PC-3 (cell line): ENCODE results near the gene SLC43A1. TPM values are rescaled to one million over a fixed set of nuclear protein-coding genes. Genes with fewer than 3 reads are reported as not detected.

Experiments used
- ATAC-seq: fragments of 200-7000 bp; cut with Tn5 transposase; 2 replicates; pipeline ENCODE4 v1.9.1; 2020; ENCODE audit warnings: mild to moderate bottlenecking, moderate library complexity
- BruUV-seq: library from RNA; stranded (reverse); fragments of 400-500 nt; replicated peaks from 2 replicates; lab custom pipeline; 2021; lab: Mats Ljungman, UMichigan
- CTCF ChIA-PET: fragments of 300-600 bp; sonication (Branson Sonifier 250); formaldehyde crosslinking; loops from one replicate; lab custom pipeline; 2022; ENCODE audit warnings: antibody characterized with exemption; lab: Charles Lee
- POLR2A ChIA-PET: fragments of 300-600 bp; sonication (Branson Sonifier 250); formaldehyde crosslinking; loops from one replicate; lab custom pipeline; 2022; ENCODE audit warnings: antibody characterized with exemption; ENCODE audit not compliant: unreplicated experiment; lab: Charles Lee
- DNase-seq: peaks from one replicate; pipeline ENCODE4 v3.0.0-alpha.2; 2015
- H2AFZ ChIP-seq: fragments of 300-600 bp; sonication (generic); 2 replicates; pipeline ENCODE4 v1.6.0; 2016; ENCODE audit warnings: antibody characterized with exemption, low read length
- H3F3A ChIP-seq: fragments of 300-600 bp; sonication (generic); one replicate; pipeline ENCODE4 v1.6.0; 2017; ENCODE audit warnings: antibody characterized with exemption, low read length, control low read depth, mild to moderate bottlenecking; ENCODE audit not compliant: unreplicated experiment
- H3K27ac ChIP-seq: fragments of 300-600 bp; sonication (generic); 2 replicates; pipeline ENCODE4 v1.5.1; 2016; ENCODE audit warnings: mild to moderate bottlenecking, low read length
- H3K27me3 ChIP-seq: fragments of 300-600 bp; sonication (generic); 2 replicates; pipeline ENCODE4 v1.6.1; 2016; ENCODE audit warnings: low read length, mixed read lengths
- H3K36me3 ChIP-seq: fragments of 300-600 bp; sonication (generic); 2 replicates; pipeline ENCODE4 v1.6.1; 2016; ENCODE audit warnings: low read depth, mixed run types, low read length, mixed read lengths
- H3K4me1 ChIP-seq: fragments of 300-600 bp; sonication (generic); 2 replicates; pipeline ENCODE4 v1.5.1; 2016; ENCODE audit warnings: low read length; ENCODE audit not compliant: insufficient read depth
- H3K4me2 ChIP-seq: fragments of 300-600 bp; sonication (generic); 2 replicates; pipeline ENCODE4 v1.6.0; 2016; ENCODE audit warnings: low read length
- H3K4me3 ChIP-seq: fragments of 300-600 bp; sonication (generic); 2 replicates; pipeline ENCODE4 v1.5.1; 2016; ENCODE audit warnings: mild to moderate bottlenecking, low read length, mixed read lengths
- H3K79me2 ChIP-seq: fragments of 300-600 bp; sonication (generic); 2 replicates; pipeline ENCODE4 v1.6.1; 2017; ENCODE audit warnings: low read length, mixed read lengths
- H3K9ac ChIP-seq: fragments of 300-600 bp; sonication (generic); 2 replicates; pipeline ENCODE4 v1.6.0; 2016; ENCODE audit warnings: mild to moderate bottlenecking, low read length
- H3K9me2 ChIP-seq: fragments of 300-600 bp; sonication (generic); replicated peaks from 2 replicates; pipeline ENCODE4 v1.6.1; 2016; ENCODE audit warnings: mixed run types, low read length, mixed read lengths
- H3K9me3 ChIP-seq: fragments of 300-600 bp; sonication (generic); 2 replicates; pipeline ENCODE4 v1.6.1; 2016; ENCODE audit warnings: low read length, mixed read lengths
- H4K20me1 ChIP-seq: fragments of 300-600 bp; sonication (generic); 2 replicates; pipeline ENCODE4 v1.6.1; 2016; ENCODE audit warnings: low read length, mixed read lengths
- CTCF ChIP-seq: fragments of 300-600 bp; sonication (generic); conservative IDR thresholded peaks from 2 replicates; pipeline ENCODE4 v1.5.1; 2017; ENCODE audit warnings: antibody characterized with exemption, low read depth, mild to moderate bottlenecking, low read length
- EZH2 ChIP-seq: fragments of 300-600 bp; sonication (generic); IDR thresholded peaks from one replicate; pipeline ENCODE4 v1.6.1; 2017; ENCODE audit warnings: antibody characterized with exemption, mild to moderate bottlenecking, low read length; ENCODE audit not compliant: unreplicated experiment
- EZH2phosphoT487 ChIP-seq: fragments of 300-600 bp; sonication (generic); IDR thresholded peaks from 2 replicates; pipeline ENCODE4 v1.6.1; 2018; ENCODE audit warnings: mild to moderate bottlenecking, antibody characterized with exemption, low read length, borderline replicate concordance
- intact Hi-C: fragments of 100-400 bp; cut with micrococcal nuclease; formaldehyde crosslinking; loops from 2 replicates; pipeline ENCODE4 v1.9.0; 2023
- total RNA-seq: library from RNA; depleted of rRNA; stranded (reverse); fragments of >200 nt; gene quantifications from 2 replicates; pipeline ENCODE4 v1.2.3, GENCODE V29; 2014

Gene SLC43A1
- total RNA-seq, 1 experiment from 2014 or later = 12.4 TPM

- Histone ChIP-seq H3K4me1 (no peaks in the 10 kb centered on the region), H3K4me3 (no peak overlapping the region), H3K4me2 (no peak overlapping the region), H3K9me2 (no peaks in the 10 kb centered on the region), H3K27ac (no peak overlapping the region), H3K9me3 (no peaks in the 10 kb centered on the region), H3K36me3 (no peaks in the 10 kb centered on the region), H3K9ac (no peak overlapping the region), H3F3A (no peaks in the 10 kb centered on the region), H3K27me3 (no peaks in the 10 kb centered on the region), H3K79me2 (no peaks in the 10 kb centered on the region), H4K20me1 (no peaks in the 10 kb centered on the region), H2AFZ (no peak overlapping the region)
- CTCF ChIA-PET = no interaction called here
- no peak for DNase-seq
- no peak for ATAC-seq
- POLR2A ChIA-PET = no interaction called here
- no peak for TF ChIP-seq EZH2phosphoT487
- TF ChIP-seq CTCF = no peak
- no peak for TF ChIP-seq EZH2
- BruUV-seq = no TSS peak
- intact Hi-C loops = no loop called here
These were observed 27.1 kb upstream of the SLC43A1 start for GRCh38 chr11:57542582-57542981.

GRCh38 chr11:57541169-57541568 lies 25.7 kb upstream of the SLC43A1 start:
- intact Hi-C loops = no loop called here
- Histone ChIP-seq H3K27ac (no peak overlapping the region), H3K9me3 (no peaks in the 10 kb centered on the region), H3K9me2 (no peaks in the 10 kb centered on the region), H3K36me3 (no peaks in the 10 kb centered on the region), H4K20me1 (no peaks in the 10 kb centered on the region), H3K27me3 (no peaks in the 10 kb centered on the region), H2AFZ (no peak overlapping the region), H3K4me2 (no peak overlapping the region), H3F3A (no peaks in the 10 kb centered on the region), H3K9ac (no peak overlapping the region), H3K79me2 (no peaks in the 10 kb centered on the region), H3K4me1 (no peaks in the 10 kb centered on the region), H3K4me3 (no peak overlapping the region)
- no peak for TF ChIP-seq EZH2phosphoT487
- TF ChIP-seq CTCF = no peak
- TF ChIP-seq EZH2 = no peak
- no TSS peak for BruUV-seq
- POLR2A ChIA-PET = no interaction called here
- ATAC-seq (no peak), DNase-seq (no peak)
- CTCF ChIA-PET = interaction anchor here (0.6 kb wide), 1 partner anchor 158 kb away, joined by 11 read pairs; no protein-coding TSS in a partner anchor

- TF ChIP-seq CTCF = no peak
- TF ChIP-seq EZH2 = no peak
- TF ChIP-seq EZH2phosphoT487 = no peak
- H2AFZ ChIP-seq = no peak overlapping the region
- BruUV-seq = no TSS peak
- H3K27me3 ChIP-seq = no peaks in the 10 kb centered on the region
- ATAC-seq = no peak; the same call in 1 of the 2 replicates
- H3K9me2 ChIP-seq = no peaks in the 10 kb centered on the region
- CTCF ChIA-PET = no interaction called here
- H3K36me3 ChIP-seq = no peaks in the 10 kb centered on the region
- DNase-seq = peak; percentile 7
- H4K20me1 ChIP-seq = no peaks in the 10 kb centered on the region
- H3K4me3 ChIP-seq = no peak overlapping the region
- H3K9me3 ChIP-seq = no peaks in the 10 kb centered on the region
- H3K27ac ChIP-seq = no peak overlapping the region
- H3K4me1 ChIP-seq = no peaks in the 10 kb centered on the region
- intact Hi-C loops = no loop called here
- H3F3A ChIP-seq = no peaks in the 10 kb centered on the region
- POLR2A ChIA-PET = no interaction called here
- no peak overlapping the region for H3K9ac ChIP-seq
- H3K79me2 ChIP-seq = no peaks in the 10 kb centered on the region
- no peak overlapping the region for H3K4me2 ChIP-seq
These were observed 23.8 kb upstream of the SLC43A1 start for GRCh38 chr11:57539342-57539741.
